ENCODE results near the gene FER. TPM values are rescaled to one million over a fixed set of nuclear protein-coding genes. Genes with fewer than 3 reads are reported as not detected.

Gene FER
- total and polyA plus RNA-seq, 2 of the 13 experiments (the other 11 are each of a cell fraction or from before 2014, with no cell fraction given): 7.9 to 29.0 TPM

DNA sequence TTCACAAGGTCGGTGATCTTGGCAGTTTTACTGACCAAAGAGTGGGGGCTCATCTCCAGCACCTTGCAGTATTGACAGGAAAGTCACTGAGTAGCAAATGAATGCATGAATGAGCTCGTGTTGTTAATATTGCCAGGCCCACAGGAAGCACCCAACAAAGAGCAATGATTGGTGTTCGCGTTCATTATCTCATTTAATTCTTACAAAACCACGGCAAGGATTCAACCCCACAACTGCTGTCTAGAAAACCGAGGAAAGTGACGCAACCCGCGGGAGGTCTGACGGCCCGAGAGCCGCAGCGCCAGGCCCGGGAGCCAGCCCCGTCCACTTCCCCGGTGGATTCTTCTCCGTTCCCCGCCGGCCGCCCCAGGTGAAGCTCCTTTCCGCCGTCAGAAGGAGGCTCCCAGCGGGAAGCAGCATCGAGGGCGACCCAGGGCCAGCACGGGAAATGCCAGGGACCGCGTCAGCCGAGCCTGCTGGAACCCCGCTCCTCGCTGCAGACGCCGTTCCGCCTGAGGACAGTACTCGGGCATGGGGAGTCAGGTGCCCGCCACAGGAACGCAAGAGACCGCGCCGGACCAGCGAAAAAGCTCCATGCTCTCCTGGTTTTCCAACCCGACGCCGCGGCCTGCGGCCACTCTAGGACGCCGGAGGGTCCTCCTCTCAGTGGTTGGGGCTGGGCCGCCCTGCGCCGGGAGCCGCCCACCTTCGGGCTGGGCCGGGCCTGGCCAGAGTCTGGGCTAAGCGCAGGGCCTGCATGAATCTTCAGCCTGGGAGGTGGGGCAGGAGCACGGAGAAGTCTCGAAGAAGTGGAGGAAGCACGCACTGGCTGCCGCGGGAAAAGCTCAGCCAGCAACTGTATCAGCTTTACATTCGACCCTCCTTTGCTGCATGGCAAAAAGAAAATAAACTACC lies 19.8 kb upstream of the FER start (continued):
- TF ChIP-seq IRF2 (CRISPR knock-in tag; IDR thresholded peaks at IDR 0.05): peak; percentile 35; the same call in 1 of the 2 replicates
- TF ChIP-seq ZNF430 (CRISPR knock-in tag; IDR thresholded peaks at IDR 0.05): peak; percentile 82
- peak; percentile 98 for TF ChIP-seq ZNF891 (CRISPR knock-in tag; IDR thresholded peaks at IDR 0.05)
- peak; percentile 9; the same call in 1 of the 2 replicates for TF ChIP-seq RARA (CRISPR knock-in tag; IDR thresholded peaks at IDR 0.05)
- TF ChIP-seq ZNF839 (CRISPR knock-in tag; IDR thresholded peaks at IDR 0.05; ENCODE audit: borderline replicate concordance): peak; percentile 71; the same call in 1 of the 2 replicates
- TF ChIP-seq SYNCRIP (IDR thresholded peaks at IDR 0.05; ENCODE audit: insufficient read depth, low read depth, low read length): no peak
- TF ChIP-seq RFX5 (IDR thresholded peaks at IDR 0.05; ENCODE audit: low read depth, low read length): no peak
- peak; percentile 73; the same call in 1 of the 2 replicates for TF ChIP-seq KLF13 (CRISPR knock-in tag; IDR thresholded peaks at IDR 0.05)
- TF ChIP-seq NFYC (CRISPR knock-in tag; IDR thresholded peaks at IDR 0.05): peak; percentile 11; the same call in 1 of the 2 replicates
- peak; percentile 95 for TF ChIP-seq ZMYM4 (CRISPR knock-in tag; IDR thresholded peaks at IDR 0.05)
- TF ChIP-seq NFIC (IDR thresholded peaks at IDR 0.05; ENCODE audit: low read length): no peak
- TF ChIP-seq NRL (CRISPR knock-in tag; IDR thresholded peaks at IDR 0.05; ENCODE audit: borderline replicate concordance): peak; percentile 91
- TF ChIP-seq SMAD9 (CRISPR knock-in tag; IDR thresholded peaks at IDR 0.05): no peak
- peak; percentile 81 for TF ChIP-seq MEF2D (CRISPR knock-in tag; IDR thresholded peaks at IDR 0.05)
- TF ChIP-seq, protein P1, sequence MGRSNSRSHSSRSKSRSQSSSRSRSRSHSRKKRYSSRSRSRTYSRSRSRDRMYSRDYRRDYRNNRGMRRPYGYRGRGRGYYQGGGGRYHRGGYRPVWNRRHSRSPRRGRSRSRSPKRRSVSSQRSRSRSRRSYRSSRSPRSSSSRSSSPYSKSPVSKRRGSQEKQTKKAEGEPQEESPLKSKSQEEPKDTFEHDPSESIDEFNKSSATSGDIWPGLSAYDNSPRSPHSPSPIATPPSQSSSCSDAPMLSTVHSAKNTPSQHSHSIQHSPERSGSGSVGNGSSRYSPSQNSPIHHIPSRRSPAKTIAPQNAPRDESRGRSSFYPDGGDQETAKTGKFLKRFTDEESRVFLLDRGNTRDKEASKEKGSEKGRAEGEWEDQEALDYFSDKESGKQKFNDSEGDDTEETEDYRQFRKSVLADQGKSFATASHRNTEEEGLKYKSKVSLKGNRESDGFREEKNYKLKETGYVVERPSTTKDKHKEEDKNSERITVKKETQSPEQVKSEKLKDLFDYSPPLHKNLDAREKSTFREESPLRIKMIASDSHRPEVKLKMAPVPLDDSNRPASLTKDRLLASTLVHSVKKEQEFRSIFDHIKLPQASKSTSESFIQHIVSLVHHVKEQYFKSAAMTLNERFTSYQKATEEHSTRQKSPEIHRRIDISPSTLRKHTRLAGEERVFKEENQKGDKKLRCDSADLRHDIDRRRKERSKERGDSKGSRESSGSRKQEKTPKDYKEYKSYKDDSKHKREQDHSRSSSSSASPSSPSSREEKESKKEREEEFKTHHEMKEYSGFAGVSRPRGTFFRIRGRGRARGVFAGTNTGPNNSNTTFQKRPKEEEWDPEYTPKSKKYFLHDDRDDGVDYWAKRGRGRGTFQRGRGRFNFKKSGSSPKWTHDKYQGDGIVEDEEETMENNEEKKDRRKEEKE (IDR thresholded peaks at IDR 0.05): no peak
- TF ChIP-seq ZNF616 (CRISPR knock-in tag; IDR thresholded peaks at IDR 0.05; ENCODE audit: low read depth): 0 out of 2 replicates have a peak, but pooled peaks have one; percentile 57
- peak; percentile 71 for TF ChIP-seq GATAD1 (CRISPR knock-in tag; IDR thresholded peaks at IDR 0.05)
- TF ChIP-seq BORCS8-MEF2B (CRISPR knock-in tag; IDR thresholded peaks at IDR 0.05): peak; percentile 61; the same call in 1 of the 2 replicates
- TF ChIP-seq KDM6A (CRISPR knock-in tag; IDR thresholded peaks at IDR 0.05; ENCODE audit: low read depth): no peak
- peak; percentile 81 for TF ChIP-seq SALL1 (CRISPR knock-in tag; IDR thresholded peaks at IDR 0.05)
- TF ChIP-seq, protein P2, sequence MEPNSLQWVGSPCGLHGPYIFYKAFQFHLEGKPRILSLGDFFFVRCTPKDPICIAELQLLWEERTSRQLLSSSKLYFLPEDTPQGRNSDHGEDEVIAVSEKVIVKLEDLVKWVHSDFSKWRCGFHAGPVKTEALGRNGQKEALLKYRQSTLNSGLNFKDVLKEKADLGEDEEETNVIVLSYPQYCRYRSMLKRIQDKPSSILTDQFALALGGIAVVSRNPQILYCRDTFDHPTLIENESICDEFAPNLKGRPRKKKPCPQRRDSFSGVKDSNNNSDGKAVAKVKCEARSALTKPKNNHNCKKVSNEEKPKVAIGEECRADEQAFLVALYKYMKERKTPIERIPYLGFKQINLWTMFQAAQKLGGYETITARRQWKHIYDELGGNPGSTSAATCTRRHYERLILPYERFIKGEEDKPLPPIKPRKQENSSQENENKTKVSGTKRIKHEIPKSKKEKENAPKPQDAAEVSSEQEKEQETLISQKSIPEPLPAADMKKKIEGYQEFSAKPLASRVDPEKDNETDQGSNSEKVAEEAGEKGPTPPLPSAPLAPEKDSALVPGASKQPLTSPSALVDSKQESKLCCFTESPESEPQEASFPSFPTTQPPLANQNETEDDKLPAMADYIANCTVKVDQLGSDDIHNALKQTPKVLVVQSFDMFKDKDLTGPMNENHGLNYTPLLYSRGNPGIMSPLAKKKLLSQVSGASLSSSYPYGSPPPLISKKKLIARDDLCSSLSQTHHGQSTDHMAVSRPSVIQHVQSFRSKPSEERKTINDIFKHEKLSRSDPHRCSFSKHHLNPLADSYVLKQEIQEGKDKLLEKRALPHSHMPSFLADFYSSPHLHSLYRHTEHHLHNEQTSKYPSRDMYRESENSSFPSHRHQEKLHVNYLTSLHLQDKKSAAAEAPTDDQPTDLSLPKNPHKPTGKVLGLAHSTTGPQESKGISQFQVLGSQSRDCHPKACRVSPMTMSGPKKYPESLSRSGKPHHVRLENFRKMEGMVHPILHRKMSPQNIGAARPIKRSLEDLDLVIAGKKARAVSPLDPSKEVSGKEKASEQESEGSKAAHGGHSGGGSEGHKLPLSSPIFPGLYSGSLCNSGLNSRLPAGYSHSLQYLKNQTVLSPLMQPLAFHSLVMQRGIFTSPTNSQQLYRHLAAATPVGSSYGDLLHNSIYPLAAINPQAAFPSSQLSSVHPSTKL (CRISPR knock-in tag; IDR thresholded peaks at IDR 0.05): peak; percentile 72; the same call in 1 of the 2 replicates
- TF ChIP-seq HNF4G (IDR thresholded peaks at IDR 0.05; ENCODE audit: borderline replicate concordance, low read depth, low read length): 0 out of 2 replicates have a peak, but pooled peaks have one; percentile 35
- no peak; the same call in 1 of the 2 replicates for TF ChIP-seq HNF4G (CRISPR knock-in tag; IDR thresholded peaks at IDR 0.05; ENCODE audit: borderline replicate concordance, low read depth)
- peak; percentile 81; the same call in 1 of the 2 replicates for TF ChIP-seq GLI4 (CRISPR knock-in tag; IDR thresholded peaks at IDR 0.05; ENCODE audit: borderline replicate concordance)
- TF ChIP-seq ZNF746 (CRISPR knock-in tag; IDR thresholded peaks at IDR 0.05): peak; percentile 61

Measured in HepG2 (cell line).